Measurements from ENCODE around the gene LTBP3.

Gene LTBP3

DNA sequence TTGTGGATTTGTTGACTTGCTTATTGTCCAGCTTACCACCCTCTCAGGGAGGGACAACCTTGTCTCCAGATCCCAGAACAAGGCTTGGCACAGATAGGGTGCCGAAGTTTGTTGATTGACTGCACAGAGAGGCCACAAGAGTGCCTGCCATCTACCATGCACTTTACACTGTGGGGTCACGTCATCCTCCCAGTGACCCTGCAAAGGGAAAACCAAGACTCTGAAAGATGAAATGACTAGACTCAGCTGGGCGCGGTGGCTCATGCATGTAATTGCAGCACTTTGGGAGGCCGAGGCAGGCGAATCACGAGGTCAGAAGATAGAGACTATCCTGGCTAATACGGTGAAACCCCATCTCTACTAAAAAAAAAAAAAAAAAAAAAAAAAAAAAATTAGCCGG, 4.6 kb upstream of the LTBP3 start:
- DNase-seq (ENCODE audit: low spot score), result no peak
- POLR2A ChIA-PET (ENCODE audit: low non-redundant PET), result interaction anchor here (0.9 kb wide), 1 partner anchor 21 kb away, joined by 4 read pairs; no protein-coding TSS in a partner anchor
- H3K27ac ChIP-seq, result no peak overlapping the region
- TF ChIP-seq, protein P1, sequence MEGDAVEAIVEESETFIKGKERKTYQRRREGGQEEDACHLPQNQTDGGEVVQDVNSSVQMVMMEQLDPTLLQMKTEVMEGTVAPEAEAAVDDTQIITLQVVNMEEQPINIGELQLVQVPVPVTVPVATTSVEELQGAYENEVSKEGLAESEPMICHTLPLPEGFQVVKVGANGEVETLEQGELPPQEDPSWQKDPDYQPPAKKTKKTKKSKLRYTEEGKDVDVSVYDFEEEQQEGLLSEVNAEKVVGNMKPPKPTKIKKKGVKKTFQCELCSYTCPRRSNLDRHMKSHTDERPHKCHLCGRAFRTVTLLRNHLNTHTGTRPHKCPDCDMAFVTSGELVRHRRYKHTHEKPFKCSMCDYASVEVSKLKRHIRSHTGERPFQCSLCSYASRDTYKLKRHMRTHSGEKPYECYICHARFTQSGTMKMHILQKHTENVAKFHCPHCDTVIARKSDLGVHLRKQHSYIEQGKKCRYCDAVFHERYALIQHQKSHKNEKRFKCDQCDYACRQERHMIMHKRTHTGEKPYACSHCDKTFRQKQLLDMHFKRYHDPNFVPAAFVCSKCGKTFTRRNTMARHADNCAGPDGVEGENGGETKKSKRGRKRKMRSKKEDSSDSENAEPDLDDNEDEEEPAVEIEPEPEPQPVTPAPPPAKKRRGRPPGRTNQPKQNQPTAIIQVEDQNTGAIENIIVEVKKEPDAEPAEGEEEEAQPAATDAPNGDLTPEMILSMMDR (conservative IDR thresholded peaks at IDR 0.05; ENCODE audit: low read depth), result no peak
- CTCF ChIA-PET, result interaction anchor here (0.6 to 0.9 kb wide), 2 partner anchors 31 to 1233 kb away, joined by 3 to 4 read pairs; no protein-coding TSS in a partner anchor

DNA sequence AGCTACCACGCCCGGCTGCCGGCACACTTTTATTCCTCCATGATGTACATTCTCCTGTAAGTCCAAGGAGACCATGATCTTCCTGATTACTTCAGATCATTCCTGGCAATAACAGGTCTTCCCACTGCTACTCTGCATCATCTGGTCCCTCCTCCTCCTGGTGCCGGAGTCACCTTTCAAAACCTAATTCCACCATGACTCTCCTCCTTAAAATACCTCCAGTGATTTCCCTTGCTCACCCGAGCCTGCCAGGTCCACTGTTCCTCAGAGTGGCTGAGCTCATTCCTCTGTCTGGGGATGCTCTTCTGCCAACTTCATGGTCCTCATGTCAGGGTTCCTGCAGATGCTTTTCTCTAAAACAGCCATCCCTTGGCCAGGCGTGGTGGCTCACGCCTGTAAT, 3.9 kb upstream of the LTBP3 start:
- H3K27ac ChIP-seq, result no peak overlapping the region; the same call in 1 of the 2 replicates
- ChIA-PET CTCF (interaction anchor here (2.5 to 2.8 kb wide), 2 partner anchors 10 to 21 kb away, joined by 8 to 17 read pairs; no protein-coding TSS in a partner anchor), POLR2A (ENCODE audit: low non-redundant PET) (no interaction called here)
- no peak for DNase-seq (ENCODE audit: low spot score)
- TF ChIP-seq, protein P1 (conservative IDR thresholded peaks at IDR 0.05; ENCODE audit: low read depth), result no peak

DNA sequence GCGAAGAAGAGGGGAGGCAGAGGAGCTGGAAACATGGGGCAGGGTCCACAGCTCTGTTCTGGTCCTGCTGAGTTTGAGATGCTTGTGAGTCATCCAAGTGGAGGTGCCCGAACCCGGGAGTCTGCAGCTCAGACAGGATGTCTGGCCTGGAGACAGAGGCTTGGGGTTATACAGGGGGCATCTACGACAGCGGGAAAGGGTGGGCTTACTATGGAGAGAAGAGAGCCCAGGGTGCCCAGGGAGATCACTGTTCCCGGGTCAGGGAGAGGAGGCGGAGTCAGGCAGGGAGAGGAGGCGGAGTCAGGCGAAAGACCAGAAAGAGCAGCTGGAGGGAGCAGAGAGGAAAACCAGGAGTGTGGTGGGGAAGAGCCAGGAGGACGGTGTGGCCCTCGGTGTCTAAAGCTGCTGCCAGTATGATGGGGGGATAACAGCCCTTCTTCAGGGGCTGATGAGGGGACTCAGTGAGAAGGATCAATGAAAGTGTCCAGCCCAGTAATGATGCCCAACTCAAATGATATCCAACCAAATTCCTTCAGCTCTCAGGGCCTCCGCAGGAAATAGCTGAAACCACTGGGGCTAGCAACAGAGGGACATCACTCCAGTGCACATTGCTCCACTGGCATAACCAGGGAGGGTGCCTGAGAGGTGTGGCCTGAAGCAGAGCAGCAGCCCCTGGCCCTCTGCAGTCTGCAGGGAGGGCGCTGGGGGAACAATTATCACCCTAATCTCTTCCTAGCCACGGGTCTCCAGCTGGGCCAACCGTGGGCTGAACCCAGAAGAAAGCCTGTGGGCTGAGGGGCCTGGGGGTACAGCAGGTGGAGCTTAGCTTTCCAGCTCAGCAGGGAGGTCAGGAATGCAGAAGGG, 2.6 kb upstream of the LTBP3 start:
- TF ChIP-seq, protein P1 (conservative IDR thresholded peaks at IDR 0.05; ENCODE audit: low read depth), result no peak
- POLR2A ChIA-PET (ENCODE audit: low non-redundant PET), result interaction anchor here (0.6 to 1.5 kb wide), 2 partner anchors 20 to 986 kb away, joined by 3 to 4 read pairs; no protein-coding TSS in a partner anchor
- CTCF ChIA-PET, result interaction anchor here (0.6 to 2.8 kb wide), 6 partner anchors 9 to 20 kb away, joined by 3 to 17 read pairs (median 6); partner anchors contain the start of genes FAM89B and ZNRD2
- peak overlapping the region; percentile 86 for H3K27ac ChIP-seq
- no peak for DNase-seq (ENCODE audit: low spot score)

DNA sequence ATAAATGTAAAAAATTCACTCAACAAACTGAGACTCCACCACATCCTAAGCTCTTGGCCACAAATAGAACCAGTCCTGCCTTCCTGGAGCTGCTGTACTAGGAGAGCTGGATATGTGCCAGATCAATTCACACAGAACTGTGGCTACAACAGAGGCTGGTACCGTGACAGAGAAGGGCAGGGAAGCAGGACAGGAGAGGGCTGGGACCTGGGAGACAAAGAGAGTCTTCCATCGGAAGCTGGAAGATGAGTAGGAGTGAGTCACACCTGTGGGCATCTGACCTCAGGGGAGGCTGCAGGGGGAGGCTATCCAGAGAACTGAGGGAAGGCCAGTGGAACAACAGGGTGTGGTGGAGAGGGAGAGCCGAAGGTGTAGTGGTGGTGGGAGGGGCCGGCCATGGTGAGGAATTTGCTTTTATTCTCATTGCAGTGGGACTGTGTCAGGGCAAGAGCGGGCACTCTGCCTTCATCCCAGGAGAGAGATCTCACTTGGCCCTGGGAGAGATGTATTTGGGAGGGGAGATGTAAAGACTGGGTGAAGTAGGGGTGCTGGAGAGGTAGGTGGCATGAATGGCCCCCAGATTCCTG, 1.9 kb upstream of the LTBP3 start:
- CTCF ChIA-PET, result interaction anchor here (0.6 to 2.8 kb wide), 6 partner anchors 8 to 217 kb away, joined by 3 to 17 read pairs (median 6); partner anchors contain the start of genes FAM89B and ZNRD2
- POLR2A ChIA-PET (ENCODE audit: low non-redundant PET), result interaction anchor here (0.6 to 1.5 kb wide), 2 partner anchors 19 to 987 kb away, joined by 3 to 4 read pairs; no protein-coding TSS in a partner anchor
- TF ChIP-seq, protein P1 (conservative IDR thresholded peaks at IDR 0.05; ENCODE audit: low read depth), result no peak
- peak overlapping the region; percentile 86 for H3K27ac ChIP-seq
- DNase-seq (ENCODE audit: low spot score), result peak; percentile 85

DNA sequence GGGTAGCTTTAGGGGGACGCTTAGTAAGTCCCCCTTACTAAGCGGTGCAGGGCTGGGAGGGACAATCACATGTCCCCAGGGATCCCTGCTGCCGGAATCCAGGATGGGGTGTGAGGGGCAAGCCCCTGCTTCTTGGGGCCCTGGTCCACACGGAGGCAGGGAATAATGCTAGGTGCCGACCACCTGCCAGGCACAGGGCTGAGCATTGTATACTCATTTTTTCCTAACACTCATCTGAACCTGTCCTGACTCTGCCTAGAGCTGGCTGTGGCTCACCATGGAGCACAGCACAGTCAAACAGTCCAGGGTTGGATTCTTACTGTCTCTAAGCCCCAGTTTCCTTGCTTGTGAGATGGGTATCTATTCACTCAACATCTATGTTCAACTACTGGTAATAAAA, 1.4 kb upstream of the LTBP3 start:
- POLR2A ChIA-PET (ENCODE audit: low non-redundant PET), result no interaction called here
- DNase-seq (ENCODE audit: low spot score), result no peak
- CTCF ChIA-PET, result interaction anchor here (0.6 to 2.8 kb wide), 7 partner anchors 8 to 217 kb away, joined by 3 to 17 read pairs (median 5); partner anchors contain the start of gene FAM89B
- peak overlapping the region; percentile 86 for H3K27ac ChIP-seq
- TF ChIP-seq, protein P1 (conservative IDR thresholded peaks at IDR 0.05; ENCODE audit: low read depth), result no peak

DNA sequence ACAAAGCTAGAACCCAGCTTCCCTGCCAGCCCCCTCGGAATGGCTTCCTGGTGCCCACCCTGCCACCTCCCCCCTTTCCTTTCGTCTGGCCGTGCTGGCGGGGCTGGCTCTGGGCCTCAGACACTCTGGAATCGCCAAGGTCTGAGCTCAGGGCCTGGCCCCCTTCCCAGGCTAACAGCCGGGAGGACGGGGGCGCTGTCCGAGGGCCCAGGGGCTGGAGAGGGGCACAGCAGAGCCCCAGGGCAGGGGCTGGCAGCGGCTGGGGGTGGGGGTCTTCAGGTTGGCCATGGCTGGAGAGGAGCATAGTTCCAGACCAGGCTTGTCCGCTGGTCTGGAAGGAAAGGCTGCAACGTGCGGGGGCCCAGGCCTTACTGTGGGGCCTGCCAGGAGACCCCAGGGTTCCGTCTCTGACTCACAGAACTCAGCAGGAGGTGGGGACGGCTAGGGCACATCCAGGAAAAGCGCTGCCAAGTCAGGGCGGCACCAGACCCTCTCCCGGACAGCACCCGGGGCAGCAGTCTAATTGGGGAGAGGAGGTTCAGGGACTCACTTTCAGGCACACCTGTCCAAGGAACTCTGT, 861 bp upstream of the LTBP3 start:
- ChIA-PET POLR2A (ENCODE audit: low non-redundant PET) (no interaction called here), CTCF (interaction anchor here (0.6 to 2.1 kb wide), 6 partner anchors 10 to 244 kb away, joined by 3 to 8 read pairs (median 4); partner anchors contain the start of gene FAM89B)
- DNase-seq (ENCODE audit: low spot score), result no peak
- TF ChIP-seq, protein P1 (conservative IDR thresholded peaks at IDR 0.05; ENCODE audit: low read depth), result no peak
- peak overlapping the region; percentile 86 for H3K27ac ChIP-seq

Data from RWPE1 (cell line).